HG03280 (cell line): ENCODE data around the gene SLC25A47.
A peak's percentile ranks its signal among the peaks of the same experiment; 100 is the strongest.
"Not testable (repeated sequence)": the region's sequence is repeated elsewhere in the genome, so short reads cannot be mapped to it uniquely, and the experiment has no call there.

ENCODE experiments used
- ATAC-seq: cut with Tn5 transposase; IDR thresholded peaks from one replicate; pipeline ENCODE4 v1.9.1; 2021; ENCODE audit warnings: mild to moderate bottlenecking, moderate library complexity; ENCODE audit not compliant: unreplicated experiment

Gene SLC25A47

DNA sequence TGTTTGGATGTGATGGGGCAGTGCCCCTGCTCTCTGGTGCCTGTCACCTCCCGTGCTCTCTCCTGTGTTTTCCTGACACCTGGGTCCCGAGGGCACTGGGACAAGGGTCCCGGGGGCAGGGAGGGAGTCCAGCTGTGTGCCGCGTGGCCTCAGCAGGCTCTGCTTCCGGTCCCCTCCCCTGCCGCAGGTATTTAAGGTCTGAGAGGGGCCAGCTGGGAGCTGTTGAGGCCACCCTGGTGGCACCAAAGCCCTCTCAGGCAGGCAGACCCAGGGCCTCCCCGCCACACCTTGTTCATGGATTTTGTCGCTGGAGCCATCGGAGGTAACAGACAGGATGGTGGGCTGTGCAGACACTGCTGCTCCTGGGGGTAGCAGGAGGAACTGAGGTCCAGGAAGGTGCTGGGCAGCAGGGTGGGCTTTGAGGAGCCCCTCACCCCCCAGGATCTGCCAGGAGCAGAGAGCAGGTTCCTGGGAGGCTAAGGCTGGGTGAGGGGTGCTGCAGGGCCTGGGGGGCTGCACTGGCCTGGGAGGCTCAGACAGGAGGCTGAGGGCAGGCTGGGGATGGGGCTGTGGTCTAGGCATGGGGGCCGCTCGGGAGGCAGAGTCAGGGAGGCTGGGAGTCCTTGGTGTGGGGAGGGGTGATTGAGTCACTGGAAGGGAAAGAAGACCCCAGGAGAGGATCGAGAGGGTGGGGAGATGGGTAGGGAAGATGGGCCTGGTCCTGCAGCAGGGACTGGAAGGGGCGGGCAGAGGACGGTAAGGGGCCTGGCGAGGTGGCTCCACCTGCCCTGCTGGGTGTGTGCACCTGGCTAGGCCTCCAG, at the start of gene SLC25A47:
Gene SLC25A47, plus strand, starts transcription at position 219 of the 821 bp plus-strand sequence. Its CDS starts 76 bp downstream, at position 295.
- ATAC-seq, result no peak

GRCh38 chr14:100274250-100274649, 48.9 kb upstream of the SLC25A47 start:
- ATAC-seq, result no peak

- no peak for ATAC-seq
Measured at GRCh38 chr14:100275214-100275613, 47.9 kb upstream of the SLC25A47 start.

- no peak for ATAC-seq
Measured at GRCh38 chr14:100278702-100279101, 44.4 kb upstream of the SLC25A47 start.

DNA sequence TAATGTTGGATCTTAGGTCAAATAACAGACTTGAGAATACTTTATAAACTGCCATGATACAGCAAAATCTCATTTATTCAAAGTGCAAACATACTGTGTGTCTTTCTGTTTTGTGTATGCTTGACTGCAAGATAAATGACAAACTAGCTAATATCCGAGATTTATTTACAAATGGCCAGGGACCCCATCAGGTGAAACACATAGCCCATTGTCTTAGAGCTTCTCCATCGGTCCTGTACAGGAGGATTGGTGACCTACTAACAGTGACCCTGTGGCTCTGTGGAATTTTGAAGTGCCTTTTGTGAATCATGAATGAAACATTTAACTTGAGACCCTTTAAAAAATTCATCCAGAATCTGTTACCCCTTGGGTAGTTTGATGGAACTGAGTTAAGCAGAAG, 44.0 kb upstream of the SLC25A47 start:
- ATAC-seq, result no peak

GRCh38 chr14:100279563-100279962, 43.6 kb upstream of the SLC25A47 start:
- no peak for ATAC-seq

- ATAC-seq, result no peak
Measured at GRCh38 chr14:100281286-100282082, 41.7 kb upstream of the SLC25A47 start.

DNA sequence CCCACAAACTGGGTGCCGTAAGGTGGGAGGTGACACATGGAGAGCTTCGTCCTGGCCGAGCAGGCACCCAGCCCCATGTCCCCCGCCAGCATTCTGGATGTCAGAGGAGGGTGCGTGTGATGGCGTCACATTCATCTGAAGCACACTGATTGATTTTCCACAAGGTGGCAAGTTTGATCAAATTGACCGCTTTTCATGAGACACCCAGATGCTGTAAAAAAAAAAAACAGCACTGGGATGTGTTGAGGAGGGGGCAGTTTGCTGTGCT, 41.1 kb upstream of the SLC25A47 start:
- no peak for ATAC-seq

DNA sequence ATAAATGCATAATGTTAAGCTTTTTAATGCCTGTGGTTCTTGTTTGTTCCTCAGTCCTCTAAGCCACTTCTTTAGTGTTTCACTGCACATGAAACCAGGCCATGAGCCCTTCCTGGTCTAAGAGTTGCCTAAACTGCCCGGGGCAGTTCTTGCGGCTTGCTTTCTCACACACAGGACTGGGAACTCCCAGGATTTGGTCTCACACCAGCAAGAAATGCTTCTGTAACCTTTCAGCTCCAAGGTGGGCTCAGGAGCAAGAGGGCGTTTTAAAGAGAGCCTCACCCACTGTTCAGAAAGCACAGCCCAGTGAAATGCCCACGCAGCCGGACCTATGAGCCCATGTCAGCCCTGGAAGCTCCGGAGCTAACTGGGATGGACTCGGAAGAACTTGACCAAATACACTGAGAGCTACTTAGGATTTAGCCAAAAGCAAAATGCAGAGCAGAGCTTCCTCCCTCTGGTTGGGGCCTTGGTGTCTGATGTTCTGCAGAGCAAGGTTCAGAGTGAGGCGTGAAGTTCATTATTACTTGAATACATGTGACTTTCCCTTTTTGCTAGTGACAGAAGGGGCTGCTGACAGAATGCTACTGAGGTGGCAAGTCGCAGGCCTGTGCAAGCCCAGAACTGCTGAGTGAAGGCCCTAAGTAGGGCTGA, 40.2 kb upstream of the SLC25A47 start:
- no peak for ATAC-seq

- ATAC-seq, result not testable (repeated sequence)
Measured at GRCh38 chr14:100283436-100283835, 39.7 kb upstream of the SLC25A47 start.

- ATAC-seq, result no peak
Measured at GRCh38 chr14:100283984-100284881, 38.9 kb upstream of the SLC25A47 start.

DNA sequence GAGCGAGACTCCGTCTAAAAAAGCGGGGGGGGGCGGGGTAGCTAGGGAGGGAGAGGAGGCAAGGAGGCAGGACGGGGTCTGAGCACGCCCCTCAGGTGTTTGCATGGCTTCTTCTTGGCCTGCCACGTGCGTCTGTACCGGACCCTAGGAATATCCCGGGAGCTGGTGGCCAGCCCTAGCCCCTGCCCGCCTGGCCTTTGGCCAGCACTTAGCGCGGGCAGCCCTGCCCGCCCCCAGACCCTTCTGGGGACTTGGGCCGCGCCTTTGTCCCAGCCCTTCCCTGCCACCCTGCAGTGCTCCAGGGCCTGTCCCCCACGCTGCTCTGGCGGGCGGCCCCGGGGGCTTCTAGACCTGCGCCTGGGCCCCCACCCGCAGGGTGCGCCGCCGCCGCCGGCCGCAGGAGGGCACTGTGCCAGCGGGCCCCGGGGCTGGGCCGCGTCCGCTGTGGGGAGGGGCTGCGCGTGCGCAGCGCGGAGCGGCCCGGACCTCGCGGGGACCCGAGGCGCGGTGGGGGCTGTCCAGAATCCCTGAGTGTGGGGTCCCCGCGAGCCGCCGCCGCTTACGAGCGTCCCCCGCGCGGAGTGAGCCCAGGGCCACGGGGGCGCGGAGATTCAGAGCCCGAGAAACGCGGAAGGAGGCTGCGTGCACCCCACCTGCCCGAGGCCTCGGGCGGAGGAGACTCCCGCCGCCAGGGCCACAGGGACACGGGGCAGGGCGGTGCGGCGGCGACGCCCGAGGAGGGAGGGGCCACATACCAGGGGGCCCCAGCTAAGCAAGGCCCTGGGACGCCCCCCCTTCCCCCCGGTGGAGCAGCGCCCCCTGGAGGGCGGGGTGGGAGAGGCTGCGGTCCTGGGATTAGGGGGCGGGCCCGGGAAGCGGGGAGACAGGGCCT, 37.9 kb upstream of the SLC25A47 start:
- ATAC-seq, result peak; percentile 90

DNA sequence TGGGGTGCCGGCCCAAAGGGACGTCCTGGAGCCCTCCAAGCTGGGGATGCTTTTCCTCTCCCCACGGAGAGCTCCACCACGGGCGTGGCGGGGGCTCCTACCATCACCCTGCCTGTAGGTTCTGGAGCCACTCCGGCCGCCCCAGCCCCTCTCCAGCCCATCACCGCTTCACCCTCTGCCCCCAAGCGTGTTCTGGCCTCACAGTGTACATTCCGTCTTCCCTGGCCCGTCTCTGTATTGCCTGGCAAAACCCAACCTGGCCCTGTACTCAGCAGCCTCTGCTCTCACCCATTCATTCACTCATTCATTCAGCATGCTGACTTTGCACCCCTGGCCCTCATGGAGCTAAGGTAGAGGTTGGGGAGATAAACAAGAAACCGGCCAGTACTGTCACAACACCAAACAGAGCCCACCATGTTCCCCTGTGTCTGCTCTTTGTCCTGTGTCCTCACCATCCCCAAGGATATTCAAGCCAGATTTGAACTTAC, 37.2 kb upstream of the SLC25A47 start:
- ATAC-seq, result no peak

DNA sequence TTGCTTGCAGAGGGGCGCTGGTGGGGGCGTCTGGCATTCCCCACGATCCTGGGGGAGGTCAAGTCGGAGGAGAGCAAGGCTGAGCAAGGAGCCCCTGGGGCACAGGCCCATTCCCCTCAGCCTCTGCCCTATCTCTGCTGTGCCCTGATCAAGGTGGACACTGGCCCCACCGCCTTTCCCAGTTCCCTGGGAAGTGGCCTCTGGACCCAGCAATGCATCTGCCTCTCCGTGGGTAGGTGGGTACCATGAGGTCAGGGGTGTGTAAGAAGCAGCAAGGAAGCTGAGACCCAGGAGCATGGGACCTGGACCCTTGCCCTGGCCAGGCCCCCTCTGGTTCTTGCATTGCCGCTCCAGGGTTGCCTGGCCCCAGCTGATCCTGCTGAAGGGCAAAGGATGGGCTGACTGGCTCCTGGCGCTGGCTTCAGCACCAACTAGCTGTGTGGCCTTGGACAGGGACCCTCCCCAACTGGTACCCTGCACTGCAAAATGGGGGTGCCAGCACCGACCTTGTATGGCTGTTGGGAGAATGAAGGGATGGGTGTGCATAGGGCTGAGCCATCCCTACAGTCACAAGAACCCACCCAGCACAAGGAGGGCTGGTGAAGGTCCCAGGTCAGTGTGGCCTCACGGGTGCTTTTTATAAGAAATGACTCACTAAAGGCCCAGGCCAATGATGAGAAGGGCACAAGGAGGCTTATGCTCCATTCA, 36.5 kb upstream of the SLC25A47 start:
- ATAC-seq, result no peak

DNA sequence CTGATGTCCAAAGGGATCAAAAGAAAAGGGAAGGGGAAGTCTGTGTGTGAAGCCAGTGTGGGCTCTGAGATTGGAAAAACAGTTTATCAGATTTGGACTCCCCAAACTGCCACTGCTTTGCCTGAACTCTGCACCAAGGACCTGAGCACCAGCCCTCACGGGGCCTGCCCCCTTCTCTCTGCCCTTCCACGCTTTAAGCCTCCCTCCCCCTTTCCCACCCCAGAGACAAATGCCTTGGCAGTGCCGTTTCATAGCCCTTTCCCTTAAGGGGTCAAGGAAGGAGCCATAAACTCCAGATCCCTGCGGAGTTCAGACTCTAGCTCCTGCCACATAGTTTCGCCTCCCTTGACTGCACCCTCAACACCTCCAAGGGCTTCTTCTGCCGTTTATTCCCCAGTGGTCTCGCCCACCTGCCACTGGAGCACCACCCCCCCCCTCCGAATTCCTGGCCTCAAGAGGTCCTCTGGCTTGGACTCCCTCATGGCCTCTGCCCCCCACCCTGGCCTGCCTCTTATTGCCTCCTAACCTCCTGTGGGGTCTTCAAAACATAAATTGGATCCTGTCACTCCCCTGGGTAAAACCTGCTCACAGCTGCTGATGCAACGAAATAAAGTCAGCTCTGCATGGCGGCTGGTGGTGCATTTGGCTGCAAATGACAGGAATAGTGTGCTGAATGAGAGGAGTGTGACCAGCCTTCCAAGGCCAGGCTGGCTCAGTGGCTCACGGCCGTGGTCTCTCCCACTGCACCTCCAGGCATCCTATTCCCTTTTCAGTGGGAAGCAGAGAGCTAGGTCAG, 35.7 kb upstream of the SLC25A47 start:
- no peak for ATAC-seq

DNA sequence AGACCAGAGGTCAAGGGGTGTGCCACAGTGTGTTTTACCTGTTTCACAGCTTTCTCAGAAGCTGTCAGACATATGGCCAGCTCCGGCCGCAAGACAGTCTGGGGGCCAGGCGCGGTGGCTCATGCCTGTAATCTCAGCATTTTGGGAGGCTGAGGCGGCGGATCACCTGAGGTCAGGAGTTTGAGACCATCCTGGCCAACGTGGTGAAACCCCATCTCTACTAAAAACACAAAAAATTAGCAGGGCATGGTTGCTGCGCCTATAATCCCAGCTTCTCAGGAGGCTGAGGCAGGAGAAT, 35.2 kb upstream of the SLC25A47 start:
- ATAC-seq, result not testable (repeated sequence)

- ATAC-seq, result no peak
Measured at GRCh38 chr14:100288382-100289185, 34.6 kb upstream of the SLC25A47 start.
